GM20431 (cell line): Measurements from ENCODE around the gene QKI.

Experiments
- in situ Hi-C: fragments of 300-500 bp; cut with MseI, MboI; formaldehyde crosslinking; loops from one replicate; pipeline ENCODE4 v1.15.0; 2020; ENCODE audit warnings: low sequenced_read_pairs; ENCODE audit not compliant: unreplicated experiment

Gene QKI

GRCh38 chr6:163513570-163514166 lies 99.2 kb downstream of the QKI start:
- in situ Hi-C loops, result no loop called here

GRCh38 chr6:163516908-163517307 lies 102.4 kb downstream of the QKI start:
- in situ Hi-C loops, result no loop called here

GRCh38 chr6:163520956-163521355 lies 106.4 kb downstream of the QKI start:
- in situ Hi-C loops, result no loop called here

GRCh38 chr6:163522033-163522432 lies 107.5 kb downstream of the QKI start:
- in situ Hi-C loops, result no loop called here

GRCh38 chr6:163525926-163526325 lies 111.4 kb downstream of the QKI start:
- in situ Hi-C loops, result no loop called here

- in situ Hi-C loops, result no loop called here
Observed at GRCh38 chr6:163526346-163526745, 111.8 kb downstream of the QKI start.

GRCh38 chr6:163527291-163527690 lies 112.8 kb downstream of the QKI start:
- in situ Hi-C loops, result no loop called here

- in situ Hi-C loops, result no loop called here
Observed at GRCh38 chr6:163529605-163530004, 115.1 kb downstream of the QKI start.

GRCh38 chr6:163530406-163530805 lies 115.9 kb downstream of the QKI start:
- in situ Hi-C loops, result no loop called here

- in situ Hi-C loops, result no loop called here
Observed at GRCh38 chr6:163531122-163531521, 116.6 kb downstream of the QKI start.

GRCh38 chr6:163532526-163533078 lies 118.1 kb downstream of the QKI start:
- in situ Hi-C loops, result no loop called here

GRCh38 chr6:163533443-163533842 lies 118.9 kb downstream of the QKI start:
- in situ Hi-C loops, result no loop called here

- in situ Hi-C loops, result no loop called here
Observed at GRCh38 chr6:163536770-163537169, 122.3 kb downstream of the QKI start.

GRCh38 chr6:163538331-163538730 lies 123.8 kb downstream of the QKI start:
- in situ Hi-C loops, result no loop called here

- in situ Hi-C loops, result no loop called here
Observed at GRCh38 chr6:163539101-163539762, 124.7 kb downstream of the QKI start.

- in situ Hi-C loops, result no loop called here
Observed at GRCh38 chr6:163543321-163543720, 128.8 kb downstream of the QKI start.

- in situ Hi-C loops, result no loop called here
Observed at GRCh38 chr6:163545370-163545769, 130.9 kb downstream of the QKI start.

GRCh38 chr6:163547287-163547686 lies 132.8 kb downstream of the QKI start:
- in situ Hi-C loops, result no loop called here

- in situ Hi-C loops, result no loop called here
Observed at GRCh38 chr6:163548624-163549023, 134.1 kb downstream of the QKI start.

- in situ Hi-C loops, result no loop called here
Observed at GRCh38 chr6:163554032-163554431, 139.5 kb downstream of the QKI start.

GRCh38 chr6:163554663-163555062 lies 140.1 kb downstream of the QKI start:
- in situ Hi-C loops, result no loop called here

- in situ Hi-C loops, result no loop called here
Observed at GRCh38 chr6:163559661-163560060, 145.1 kb downstream of the QKI start.
